ENCODE results near the gene CLDN19. TPM values are rescaled to one million over a fixed set of nuclear protein-coding genes. Genes with fewer than 3 reads are reported as not detected.

The CLDN19 gene
- total and polyA plus RNA-seq, 9 of the 15 experiments (the other 6 are each of a cell fraction or from before 2014, with no cell fraction given): not detected

GRCh38 chr1:42742141-42742540 lies 2.1 kb upstream of the CLDN19 start (continued):
- TF ChIP-seq NKRF (IDR thresholded peaks at IDR 0.05; ENCODE audit: borderline replicate concordance) (no peak), LARP7 (IDR thresholded peaks at IDR 0.05) (no peak), UBTF (IDR thresholded peaks at IDR 0.05; ENCODE audit: borderline replicate concordance in 1 of 2, low read depth in 2 of 2, low read length in 2 of 2) (no peak), SLC30A9 (CRISPR knock-in tag; IDR thresholded peaks at IDR 0.05) (no peak), POLR3G (IDR thresholded peaks at IDR 0.05; ENCODE audit: extremely low read depth, insufficient read length, insufficient replicate concordance) (no peak), PHB (CRISPR knock-in tag; IDR thresholded peaks at IDR 0.05) (no peak), ELF4 (CRISPR knock-in tag; IDR thresholded peaks at IDR 0.05) (no peak), BRD9 (IDR thresholded peaks at IDR 0.05; ENCODE audit: low read depth, partially characterized antibody) (no peak)
